ENCODE data around the gene XRCC4. TPM values are rescaled to one million over a fixed set of nuclear protein-coding genes. Genes with fewer than 3 reads are reported as not detected.

Gene XRCC4
- total RNA-seq, 1 donor from 2014 or later: not detected

DNA sequence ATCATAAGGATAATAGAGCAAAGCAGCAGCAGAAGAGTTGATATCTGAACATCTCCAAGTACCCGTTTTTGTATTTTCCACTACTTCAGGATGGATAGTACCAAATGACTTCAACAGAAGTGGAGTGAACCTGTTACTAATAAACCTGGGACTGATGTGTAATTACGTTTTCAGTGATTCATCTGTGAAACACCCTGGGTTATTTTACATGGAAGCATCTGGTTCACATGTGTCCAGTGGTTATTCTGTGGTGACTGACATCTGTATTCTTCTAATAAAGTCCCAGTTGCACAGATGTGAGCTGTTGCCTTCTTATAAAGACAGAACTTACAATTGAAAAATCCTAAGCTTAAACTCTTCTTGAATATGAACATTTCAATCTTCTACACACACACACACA lies 254.5 kb downstream of the XRCC4 start:
- no peak for TF ChIP-seq CTCF (IDR thresholded peaks at IDR 0.05)
- no peak for DNase-seq (ENCODE audit: low spot score in 2 of 2)
- intact Hi-C loops (cut with DNase I): no loop called here

DNA sequence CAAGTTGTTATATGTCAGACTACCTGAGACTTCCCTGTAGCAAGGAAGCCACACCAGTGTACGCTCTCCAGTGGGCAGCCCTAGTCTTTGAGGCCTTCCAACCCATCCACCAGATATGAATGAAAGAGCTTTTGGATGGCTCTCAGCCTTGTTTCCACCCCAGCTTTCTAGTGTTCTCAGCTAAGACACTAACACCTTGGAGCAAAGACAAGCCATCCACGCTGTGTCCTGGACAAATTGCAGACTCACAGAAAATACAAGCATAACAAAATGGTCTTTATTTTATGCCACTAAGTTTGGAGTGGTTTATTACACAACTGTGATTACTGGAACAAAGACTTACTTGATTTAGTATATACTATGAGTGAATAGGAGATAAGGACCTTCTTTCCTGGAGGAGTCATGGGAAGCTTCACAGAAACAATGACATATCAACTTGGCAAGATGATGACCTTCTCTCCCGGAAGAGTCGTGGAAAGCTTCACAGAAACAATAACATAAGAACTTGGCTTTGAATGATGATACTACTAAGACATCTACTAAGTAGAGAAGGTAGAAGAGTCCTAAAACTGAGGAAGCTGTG lies 260.2 kb downstream of the XRCC4 start:
- H3K27ac ChIP-seq: no peak overlapping the region
- DNase-seq (ENCODE audit: low spot score in 2 of 2): no peak
- intact Hi-C loops (cut with DNase I): no loop called here
- H3K4me1 ChIP-seq: no peaks in the 10 kb centered on the region
- H3K36me3 ChIP-seq: no peaks in the 10 kb centered on the region
- no peak for TF ChIP-seq CTCF (IDR thresholded peaks at IDR 0.05)
- H3K9me3 ChIP-seq: no peaks in the 10 kb centered on the region
- no peak overlapping the region for H3K4me3 ChIP-seq
- no peaks in the 10 kb centered on the region for H3K27me3 ChIP-seq

More for the DNA sequence above, 254.5 kb downstream of the XRCC4 start:
- no peaks in the 10 kb centered on the region for H3K4me1 ChIP-seq
- no peak overlapping the region for H3K4me3 ChIP-seq
- no peak overlapping the region for H3K27ac ChIP-seq
- H3K27me3 ChIP-seq: no peaks in the 10 kb centered on the region
- no peaks in the 10 kb centered on the region for H3K9me3 ChIP-seq
- H3K36me3 ChIP-seq: no peaks in the 10 kb centered on the region

- no peaks in the 10 kb centered on the region for H3K27me3 ChIP-seq
- no peaks in the 10 kb centered on the region for H3K36me3 ChIP-seq
- no peak for TF ChIP-seq CTCF (IDR thresholded peaks at IDR 0.05)
- H3K4me1 ChIP-seq: no peaks in the 10 kb centered on the region
- no peak for DNase-seq (ENCODE audit: low spot score in 2 of 2)
- H3K4me3 ChIP-seq: no peak overlapping the region
- no peaks in the 10 kb centered on the region for H3K9me3 ChIP-seq
- intact Hi-C loops (cut with DNase I): no loop called here
- no peak overlapping the region for H3K27ac ChIP-seq
Observed at GRCh38 chr5:83340511-83340918, 263.2 kb downstream of the XRCC4 start.

- no peak overlapping the region for H3K4me3 ChIP-seq
- no peaks in the 10 kb centered on the region for H3K9me3 ChIP-seq
- intact Hi-C loops (cut with DNase I): no loop called here
- H3K4me1 ChIP-seq: no peaks in the 10 kb centered on the region
- no peaks in the 10 kb centered on the region for H3K27me3 ChIP-seq
- DNase-seq (ENCODE audit: low spot score in 2 of 2): no peak
- H3K36me3 ChIP-seq: no peaks in the 10 kb centered on the region
- TF ChIP-seq CTCF (IDR thresholded peaks at IDR 0.05): no peak
- H3K27ac ChIP-seq: no peak overlapping the region
Observed at GRCh38 chr5:83341815-83342334, 264.5 kb downstream of the XRCC4 start.

DNA sequence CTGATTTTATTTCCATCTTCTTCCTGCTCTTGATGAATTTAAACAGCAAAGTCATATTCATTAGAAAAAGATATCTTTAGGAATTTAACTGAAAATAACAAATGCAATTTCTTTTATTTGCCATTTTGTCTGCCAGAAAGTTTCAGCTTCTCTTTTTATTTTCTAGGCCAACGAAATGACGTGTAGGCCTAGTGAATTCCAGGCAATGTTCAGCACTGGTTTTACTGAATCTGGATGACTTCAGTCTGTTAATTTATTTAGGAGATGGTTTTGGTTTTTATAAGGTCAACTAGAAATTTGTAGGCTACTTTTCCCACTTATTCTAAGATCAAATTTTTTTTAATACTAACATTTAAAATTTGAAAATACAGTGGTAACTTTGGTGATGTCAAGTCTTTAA lies 265.1 kb downstream of the XRCC4 start:
- peak overlapping the region; percentile 12 to 14 for H3K27ac ChIP-seq
- H3K4me3 ChIP-seq: no peak overlapping the region
- DNase-seq (ENCODE audit: low spot score in 2 of 2): no peak
- no peak for TF ChIP-seq CTCF (IDR thresholded peaks at IDR 0.05)
- no peaks in the 10 kb centered on the region for H3K27me3 ChIP-seq
- H3K4me1 ChIP-seq: no peaks in the 10 kb centered on the region
- H3K9me3 ChIP-seq: no peaks in the 10 kb centered on the region
- intact Hi-C loops (cut with DNase I): no loop called here
- no peaks in the 10 kb centered on the region for H3K36me3 ChIP-seq

GRCh38 chr5:83343299-83343698 lies 266.0 kb downstream of the XRCC4 start:
- H3K9me3 ChIP-seq: no peaks in the 10 kb centered on the region
- no peak overlapping the region for H3K4me3 ChIP-seq
- intact Hi-C loops (cut with DNase I): no loop called here
- H3K27me3 ChIP-seq: no peaks in the 10 kb centered on the region
- no peaks in the 10 kb centered on the region for H3K4me1 ChIP-seq
- no peaks in the 10 kb centered on the region for H3K36me3 ChIP-seq
- no peak for TF ChIP-seq CTCF (IDR thresholded peaks at IDR 0.05)
- peak overlapping the region; percentile 12 to 14 for H3K27ac ChIP-seq
- DNase-seq (ENCODE audit: low spot score in 2 of 2): no peak
